GM18870 (cell line): ENCODE measurements around the gene OSTC.

Experiments
- ATAC-seq: cut with Tn5 transposase; IDR thresholded peaks from one replicate; pipeline ENCODE4 v1.9.1; 2021; ENCODE audit warnings: moderate library complexity; ENCODE audit not compliant: unreplicated experiment

The OSTC gene

GRCh38 chr4:108650212-108651013 is at the start of gene OSTC:
TSS of gene OSTC (plus strand) at chr4:108650599. CDS start at chr4:108650656, 57 bp downstream.
- peak; percentile 95 for ATAC-seq

GRCh38 chr4:108601106-108601505 is 49.3 kb upstream of the OSTC start:
- ATAC-seq = no peak

- no peak for ATAC-seq
Measured at GRCh38 chr4:108601532-108601931, 48.9 kb upstream of the OSTC start.

- no peak for ATAC-seq
Measured at GRCh38 chr4:108602163-108602562, 48.2 kb upstream of the OSTC start.

- ATAC-seq = no peak
Measured at GRCh38 chr4:108607079-108607815, 43.2 kb upstream of the OSTC start.

- no peak for ATAC-seq
Measured at GRCh38 chr4:108611365-108611764, 39.0 kb upstream of the OSTC start.

- ATAC-seq = no peak
Measured at GRCh38 chr4:108612365-108612764, 38.0 kb upstream of the OSTC start.

- ATAC-seq = peak; percentile 5
Measured at GRCh38 chr4:108619372-108620100, 30.9 kb upstream of the OSTC start.

- peak; percentile 99 for ATAC-seq
Measured at GRCh38 chr4:108620101-108620932, 30.1 kb upstream of the OSTC start, which contains the start of gene RPL34. TSS of gene RPL34 (plus strand) at chr4:108620576. CDS start at chr4:108621960, 1,384 bp downstream.

GRCh38 chr4:108620933-108621905 is 29.2 kb upstream of the OSTC start:
- no peak for ATAC-seq

- ATAC-seq = no peak
Measured at GRCh38 chr4:108622022-108622421, 28.4 kb upstream of the OSTC start.

GRCh38 chr4:108622828-108623227 is 27.6 kb upstream of the OSTC start:
- ATAC-seq = no peak

- no peak for ATAC-seq
Measured at GRCh38 chr4:108624263-108625056, 25.9 kb upstream of the OSTC start.

GRCh38 chr4:108626056-108626455 is 24.3 kb upstream of the OSTC start:
- no peak for ATAC-seq

GRCh38 chr4:108628411-108628810 is 22.0 kb upstream of the OSTC start:
- ATAC-seq = no peak

- ATAC-seq = no peak
Measured at GRCh38 chr4:108635070-108635655, 15.2 kb upstream of the OSTC start.

- ATAC-seq = no peak
Measured at GRCh38 chr4:108636246-108636645, 14.2 kb upstream of the OSTC start.

- no peak for ATAC-seq
Measured at GRCh38 chr4:108637856-108638255, 12.5 kb upstream of the OSTC start.
